NCI-H2171 (cell line): ENCODE measurements around the gene C22orf39.

Experiments used
- DNase-seq: peaks from one replicate; lab custom pipeline; 2025; lab: John Stamatoyannopoulos, UW

The C22orf39 gene

GRCh38 chr22:19447330-19448075, at the start of gene C22orf39:
C22orf39 (minus strand) TSS chr22:19447711; CDS start chr22:19447688, 23 bp downstream.
- peak; percentile 94 for DNase-seq

- DNase-seq = no peak
These were observed 49.7 kb upstream of the C22orf39 start for GRCh38 chr22:19497245-19497644.

GRCh38 chr22:19496324-19496630, 48.8 kb upstream of the C22orf39 start:
- DNase-seq = no peak

GRCh38 chr22:19495562-19496323, 48.2 kb upstream of the C22orf39 start:
- no peak for DNase-seq

GRCh38 chr22:19494676-19495173, 47.2 kb upstream of the C22orf39 start:
- no peak for DNase-seq

GRCh38 chr22:19494001-19494560, 46.6 kb upstream of the C22orf39 start:
- DNase-seq = no peak

GRCh38 chr22:19492504-19493174, 45.1 kb upstream of the C22orf39 start:
- DNase-seq = no peak

- DNase-seq = no peak
These were observed 43.2 kb upstream of the C22orf39 start for GRCh38 chr22:19490628-19491230.

- DNase-seq = no peak
These were observed 41.7 kb upstream of the C22orf39 start for GRCh38 chr22:19488884-19489843.

GRCh38 chr22:19488285-19488684, 40.8 kb upstream of the C22orf39 start:
- DNase-seq = no peak

GRCh38 chr22:19483481-19484244, 36.2 kb upstream of the C22orf39 start:
- DNase-seq = no peak

- no peak for DNase-seq
These were observed 34.8 kb upstream of the C22orf39 start for GRCh38 chr22:19482297-19482696.

GRCh38 chr22:19480789-19481188, 33.3 kb upstream of the C22orf39 start:
- no peak for DNase-seq

GRCh38 chr22:19480173-19480568, 32.7 kb upstream of the C22orf39 start:
- no peak for DNase-seq

- DNase-seq = peak; percentile 96
These were observed 32.1 kb upstream of the C22orf39 start, which contains the start of gene CDC45 for GRCh38 chr22:19479355-19480172. CDC45 (plus strand) TSS chr22:19479920; CDS start chr22:19479969, 49 bp downstream.

- peak; percentile 80 for DNase-seq
These were observed 31.4 kb upstream of the C22orf39 start, which contains the start of gene UFD1 for GRCh38 chr22:19478901-19479354. UFD1 (minus strand) TSS chr22:19479193; CDS start chr22:19479085, 108 bp downstream.

- no peak for DNase-seq
These were observed 30.8 kb upstream of the C22orf39 start for GRCh38 chr22:19478045-19478900.
